Measurements from ENCODE around the gene ROGDI.

Gene ROGDI, protein sequence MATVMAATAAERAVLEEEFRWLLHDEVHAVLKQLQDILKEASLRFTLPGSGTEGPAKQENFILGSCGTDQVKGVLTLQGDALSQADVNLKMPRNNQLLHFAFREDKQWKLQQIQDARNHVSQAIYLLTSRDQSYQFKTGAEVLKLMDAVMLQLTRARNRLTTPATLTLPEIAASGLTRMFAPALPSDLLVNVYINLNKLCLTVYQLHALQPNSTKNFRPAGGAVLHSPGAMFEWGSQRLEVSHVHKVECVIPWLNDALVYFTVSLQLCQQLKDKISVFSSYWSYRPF

DNA sequence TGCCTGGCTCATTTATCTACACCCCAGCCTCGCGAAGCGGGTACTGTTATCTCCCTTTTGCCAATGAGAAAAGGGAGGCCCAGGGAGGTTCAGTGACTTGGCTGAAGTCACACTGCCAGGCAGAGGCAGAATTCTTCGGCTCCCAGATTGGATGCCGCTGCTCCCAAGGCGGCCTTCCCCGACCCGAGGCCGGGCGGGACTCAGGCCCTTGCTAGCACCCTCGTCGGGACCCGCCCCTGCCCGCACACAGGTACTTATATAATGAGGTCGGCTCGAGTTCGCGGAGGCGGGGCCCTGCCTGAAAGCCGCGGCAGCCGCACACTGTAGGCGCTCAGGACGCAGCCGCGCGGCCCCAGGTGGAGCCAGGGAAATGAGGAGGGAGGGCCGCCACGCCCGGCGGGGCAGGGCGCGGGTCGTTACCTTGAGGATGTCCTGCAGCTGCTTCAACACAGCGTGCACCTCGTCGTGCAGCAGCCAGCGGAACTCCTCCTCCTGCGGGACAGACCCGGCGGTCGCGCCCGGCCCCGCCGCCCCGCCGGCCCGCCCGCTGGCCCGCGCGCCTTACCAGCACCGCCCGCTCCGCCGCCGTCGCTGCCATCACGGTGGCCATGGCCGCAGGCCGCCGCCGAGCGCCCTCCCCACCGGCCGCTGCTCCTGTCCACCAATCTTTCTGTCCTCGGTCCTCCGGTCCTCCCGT is at the start of gene ROGDI:
Gene ROGDI, minus strand, starts transcription at position 672 of the 697 bp plus-strand sequence. Its CDS starts 62 bp downstream, at position 610.
- TF ChIP-seq, protein P1, sequence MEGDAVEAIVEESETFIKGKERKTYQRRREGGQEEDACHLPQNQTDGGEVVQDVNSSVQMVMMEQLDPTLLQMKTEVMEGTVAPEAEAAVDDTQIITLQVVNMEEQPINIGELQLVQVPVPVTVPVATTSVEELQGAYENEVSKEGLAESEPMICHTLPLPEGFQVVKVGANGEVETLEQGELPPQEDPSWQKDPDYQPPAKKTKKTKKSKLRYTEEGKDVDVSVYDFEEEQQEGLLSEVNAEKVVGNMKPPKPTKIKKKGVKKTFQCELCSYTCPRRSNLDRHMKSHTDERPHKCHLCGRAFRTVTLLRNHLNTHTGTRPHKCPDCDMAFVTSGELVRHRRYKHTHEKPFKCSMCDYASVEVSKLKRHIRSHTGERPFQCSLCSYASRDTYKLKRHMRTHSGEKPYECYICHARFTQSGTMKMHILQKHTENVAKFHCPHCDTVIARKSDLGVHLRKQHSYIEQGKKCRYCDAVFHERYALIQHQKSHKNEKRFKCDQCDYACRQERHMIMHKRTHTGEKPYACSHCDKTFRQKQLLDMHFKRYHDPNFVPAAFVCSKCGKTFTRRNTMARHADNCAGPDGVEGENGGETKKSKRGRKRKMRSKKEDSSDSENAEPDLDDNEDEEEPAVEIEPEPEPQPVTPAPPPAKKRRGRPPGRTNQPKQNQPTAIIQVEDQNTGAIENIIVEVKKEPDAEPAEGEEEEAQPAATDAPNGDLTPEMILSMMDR (IDR thresholded peaks at IDR 0.05; ENCODE audit: insufficient read depth, low read length, poor library complexity, severe bottlenecking): no peak
- Histone ChIP-seq H3K27me3 (replicated peaks; ENCODE audit: control insufficient read depth, insufficient read depth, low read length) (no peaks in the 10 kb centered on the region), H3K4me3 (replicated peaks; ENCODE audit: low read depth, low read length) (peak within 1 kb of the TSS; percentile 76), H3K36me3 (ENCODE audit: control insufficient read depth, insufficient read depth, low read length) (peaks cover 7% of the 10 kb centered on the region)
- peak; percentile 92 for DNase-seq (ENCODE audit: extremely low read depth, insufficient read length)

DNA sequence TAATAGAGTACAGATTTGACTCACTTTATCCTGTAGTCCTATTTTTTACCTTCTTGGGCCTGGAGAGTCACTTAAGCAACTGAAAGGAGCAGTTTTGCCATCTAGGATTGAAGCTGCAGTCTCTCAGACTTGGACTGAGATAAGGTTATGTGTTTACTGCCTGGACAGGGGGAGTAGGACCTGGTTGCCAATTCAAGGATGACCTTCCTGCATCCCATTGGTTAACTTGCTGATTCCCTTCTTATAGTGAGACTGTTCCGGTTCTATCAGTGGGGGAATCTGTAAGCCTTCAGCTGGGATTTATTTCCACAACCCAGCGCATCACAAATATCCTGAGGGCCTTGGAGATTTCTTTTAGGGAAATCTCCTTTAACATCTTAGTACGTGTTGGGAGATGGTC is 47.8 kb upstream of the ROGDI start:
- DNase-seq (ENCODE audit: extremely low read depth, insufficient read length): no peak
- no peaks in the 10 kb centered on the region for H3K27me3 ChIP-seq (replicated peaks; ENCODE audit: control insufficient read depth, insufficient read depth, low read length)
- no peak overlapping the region for H3K4me3 ChIP-seq (replicated peaks; ENCODE audit: low read depth, low read length)
- TF ChIP-seq, protein P1 (IDR thresholded peaks at IDR 0.05; ENCODE audit: insufficient read depth, low read length, poor library complexity, severe bottlenecking): no peak
- peaks cover 5% of the 10 kb centered on the region for H3K36me3 ChIP-seq (ENCODE audit: control insufficient read depth, insufficient read depth, low read length)

DNA sequence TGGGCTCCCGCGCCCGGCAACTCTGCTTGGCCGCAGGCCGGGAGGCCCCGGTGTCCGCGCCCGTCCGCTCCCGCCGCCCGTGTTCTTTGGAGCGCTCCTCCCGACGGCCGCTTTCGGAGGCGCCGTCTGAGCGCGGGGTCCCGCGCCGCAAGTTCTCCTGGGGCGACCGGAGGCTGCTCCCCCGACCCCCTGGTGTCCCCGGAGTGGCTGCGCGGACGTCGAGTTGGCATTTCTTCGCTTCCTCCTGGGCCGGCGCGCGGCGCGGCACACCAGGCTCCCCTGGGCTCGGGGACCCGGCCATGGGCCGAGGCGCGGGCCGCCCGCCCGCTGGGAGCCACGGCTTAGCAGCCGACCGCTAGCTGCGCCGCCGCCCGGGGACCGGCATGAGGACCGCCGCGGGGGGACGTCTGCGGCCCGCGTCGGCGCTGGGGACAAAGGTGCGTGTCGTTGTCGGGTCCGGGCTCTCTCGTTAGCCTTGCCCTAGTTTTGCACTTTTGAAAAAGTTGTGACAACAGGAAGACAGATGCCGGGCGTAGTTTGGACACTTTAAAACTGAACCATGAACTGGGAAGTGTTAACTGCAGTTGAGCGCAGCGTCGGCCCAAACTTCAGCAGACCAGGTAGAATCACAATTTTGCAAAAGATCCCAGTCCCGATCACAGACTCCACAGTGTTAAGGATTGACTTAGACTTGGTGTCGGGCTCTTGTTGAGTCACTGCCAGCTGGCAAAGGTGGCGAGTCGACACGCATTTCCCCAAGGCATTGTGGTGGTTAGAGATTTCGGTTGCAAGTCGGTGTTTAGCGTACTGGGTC is 45.5 kb upstream of the ROGDI start:
- DNase-seq (ENCODE audit: extremely low read depth, insufficient read length): no peak
- TF ChIP-seq, protein P1 (IDR thresholded peaks at IDR 0.05; ENCODE audit: insufficient read depth, low read length, poor library complexity, severe bottlenecking): no peak
- no peaks in the 10 kb centered on the region for H3K27me3 ChIP-seq (replicated peaks; ENCODE audit: control insufficient read depth, insufficient read depth, low read length)
- peak overlapping the region; percentile 97 for H3K4me3 ChIP-seq (replicated peaks; ENCODE audit: low read depth, low read length)
- peaks cover 10% of the 10 kb centered on the region for H3K36me3 ChIP-seq (ENCODE audit: control insufficient read depth, insufficient read depth, low read length)

DNA sequence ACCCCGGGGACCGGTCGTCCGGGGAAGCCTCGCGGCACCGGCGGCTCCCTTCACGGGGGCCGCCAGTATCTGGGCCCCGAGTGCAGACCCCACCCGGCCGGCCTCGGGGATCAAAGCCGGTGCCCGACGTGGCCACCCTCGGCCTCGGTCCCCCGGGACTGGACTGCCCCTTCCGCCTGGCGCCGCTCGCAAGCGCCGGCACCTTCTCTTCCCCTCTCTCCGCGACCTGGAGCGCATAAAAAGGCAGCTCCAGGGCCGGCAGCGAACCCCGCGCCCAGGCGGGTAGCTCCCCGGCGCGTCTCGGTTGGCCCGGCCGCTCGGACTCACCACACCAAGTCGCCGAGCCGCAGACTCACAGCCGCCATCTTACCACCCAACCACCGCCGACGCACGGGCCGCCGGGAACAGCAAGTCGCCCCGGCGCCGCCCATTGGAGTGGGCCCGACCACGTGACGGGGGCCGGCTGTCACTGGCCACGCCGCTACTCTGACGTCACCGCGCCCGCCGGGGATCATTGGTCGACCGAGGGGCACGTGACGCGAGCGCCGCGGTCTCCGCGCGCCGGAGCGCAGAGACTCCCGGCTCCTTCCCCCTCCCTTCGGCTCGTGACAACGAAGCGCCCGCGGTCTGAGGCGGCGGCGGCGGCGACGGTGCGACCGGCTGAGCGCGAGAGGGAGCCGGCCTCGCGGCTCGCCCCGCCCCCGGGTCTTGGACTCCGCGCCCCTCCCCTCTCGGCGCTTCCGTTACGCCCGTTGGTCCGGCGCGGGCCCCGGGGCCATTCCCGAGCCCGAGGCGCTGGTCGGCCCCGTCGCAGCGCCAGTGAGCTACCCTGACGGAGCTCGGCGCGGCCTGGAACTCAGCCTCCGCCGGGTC is 44.7 kb upstream of the ROGDI start, which contains the start of the genes GLYR1 and UBN1:
Gene GLYR1, minus strand, starts transcription at position 388 of the 873 bp plus-strand sequence. Its CDS starts 23 bp downstream, at position 365.
Gene UBN1, plus strand, starts transcription at position 581 of the 873 bp plus-strand sequence. CDS start 5,437 bp downstream, outside the sequence.
- Histone ChIP-seq H3K4me3 (replicated peaks; ENCODE audit: low read depth, low read length) (peak within 1 kb of the TSS; percentile 97), H3K36me3 (ENCODE audit: control insufficient read depth, insufficient read depth, low read length) (peaks cover 9% of the 10 kb centered on the region), H3K27me3 (replicated peaks; ENCODE audit: control insufficient read depth, insufficient read depth, low read length) (no peaks in the 10 kb centered on the region)
- DNase-seq (ENCODE audit: extremely low read depth, insufficient read length): peak; percentile 99
- TF ChIP-seq, protein P1 (IDR thresholded peaks at IDR 0.05; ENCODE audit: insufficient read depth, low read length, poor library complexity, severe bottlenecking): no peak

DNA sequence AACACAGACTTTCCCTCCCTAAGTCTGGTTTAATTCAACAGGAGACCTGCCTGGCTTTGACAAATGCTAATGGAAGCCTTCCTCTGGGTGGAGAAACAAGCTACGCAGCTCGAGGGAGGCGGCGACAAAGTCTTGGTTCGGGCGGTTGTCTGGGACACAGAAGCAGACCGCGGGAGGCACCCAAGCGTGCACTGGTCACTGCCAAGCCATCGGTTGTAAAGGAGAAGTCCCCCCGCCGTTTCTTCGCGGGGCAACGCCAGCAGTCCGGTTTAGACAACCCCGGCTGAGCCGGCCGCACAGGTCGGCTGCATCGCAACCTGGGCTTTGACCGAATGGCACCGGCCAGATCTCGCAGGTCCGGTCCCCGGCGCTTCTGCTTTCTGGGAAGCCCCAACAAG is 44.1 kb upstream of the ROGDI start:
- DNase-seq (ENCODE audit: extremely low read depth, insufficient read length): peak; percentile 66
- H3K36me3 ChIP-seq (ENCODE audit: control insufficient read depth, insufficient read depth, low read length): peaks cover 11% of the 10 kb centered on the region
- TF ChIP-seq, protein P1 (IDR thresholded peaks at IDR 0.05; ENCODE audit: insufficient read depth, low read length, poor library complexity, severe bottlenecking): no peak
- H3K4me3 ChIP-seq (replicated peaks; ENCODE audit: low read depth, low read length): peak overlapping the region; percentile 97
- H3K27me3 ChIP-seq (replicated peaks; ENCODE audit: control insufficient read depth, insufficient read depth, low read length): no peaks in the 10 kb centered on the region
